Nephron (organoid): Measurements from ENCODE around the gene SRPRA.
A peak's percentile ranks its signal among the peaks of the same experiment; 100 is the strongest.

Experiments used
- H3K27ac Mint-ChIP-seq, 3 experiments: 2 replicates each; pipeline ENCODE4 v1.8.0; 2020; ENCODE audit warnings: mixed read lengths in 3 of 3, mild to moderate bottlenecking in 2 of 3, moderate library complexity in 1 of 3
- H3K27me3 Mint-ChIP-seq: 2 replicates; pipeline ENCODE4 v1.8.0; 2021; ENCODE audit warnings: low read depth, mild to moderate bottlenecking, moderate library complexity, mixed read lengths
- H3K36me3 Mint-ChIP-seq: 2 replicates; pipeline ENCODE4 v1.8.0; 2020; ENCODE audit warnings: low read depth, mixed read lengths
- H3K4me1 Mint-ChIP-seq: 2 replicates; pipeline ENCODE4 v1.8.0; 2020; ENCODE audit warnings: mixed read lengths
- H3K4me3 Mint-ChIP-seq, 3 experiments: 2 replicates each; pipeline ENCODE4 v1.8.0; 2020; ENCODE audit warnings: mild to moderate bottlenecking in 3 of 3, mixed read lengths in 3 of 3, moderate library complexity in 2 of 3
- H3K9me3 Mint-ChIP-seq: 2 replicates; pipeline ENCODE4 v1.8.0; 2020; ENCODE audit warnings: mixed read lengths
- CTCF ChIP-seq, 3 experiments: fragments of 200-600 bp; sonication (generic); IDR thresholded peaks; one replicate each; pipeline ENCODE4 v1.5.0; 2021; ENCODE audit warnings: antibody characterized with exemption in 3 of 3; ENCODE audit not compliant: unreplicated experiment in 3 of 3

Gene SRPRA

DNA sequence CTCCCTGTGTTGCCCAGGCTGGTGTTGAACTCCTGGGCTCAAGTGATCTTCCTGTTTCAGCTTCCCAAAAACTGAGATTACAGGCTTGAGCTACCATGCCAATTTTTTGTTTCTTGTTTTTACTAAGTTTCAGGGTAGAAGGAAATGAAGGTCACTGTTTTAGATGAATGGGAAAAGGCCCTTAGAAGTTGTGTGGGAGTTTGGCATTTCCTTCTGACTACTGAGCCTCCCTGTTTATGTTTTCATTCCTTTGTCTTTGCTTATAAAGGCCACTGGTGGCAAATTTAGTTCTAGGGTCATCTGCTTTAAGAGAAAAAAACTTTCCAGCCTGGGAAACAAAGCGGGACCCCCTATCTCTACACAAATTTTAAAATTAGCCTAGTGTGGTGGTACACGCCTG is 22.1 kb downstream of the SRPRA start:
- Mint-ChIP-seq H3K36me3 (peaks cover 49% of the 10 kb centered on the region), H3K4me1 (no peaks in the 10 kb centered on the region), H3K27ac (no peak overlapping the region), H3K4me3 (no peak overlapping the region), H3K9me3 (no peaks in the 10 kb centered on the region), H3K27me3 (no peaks in the 10 kb centered on the region)
- TF ChIP-seq CTCF (IDR thresholded peaks at IDR 0.05; ENCODE audit: unreplicated experiment in 3 of 3): no peak

DNA sequence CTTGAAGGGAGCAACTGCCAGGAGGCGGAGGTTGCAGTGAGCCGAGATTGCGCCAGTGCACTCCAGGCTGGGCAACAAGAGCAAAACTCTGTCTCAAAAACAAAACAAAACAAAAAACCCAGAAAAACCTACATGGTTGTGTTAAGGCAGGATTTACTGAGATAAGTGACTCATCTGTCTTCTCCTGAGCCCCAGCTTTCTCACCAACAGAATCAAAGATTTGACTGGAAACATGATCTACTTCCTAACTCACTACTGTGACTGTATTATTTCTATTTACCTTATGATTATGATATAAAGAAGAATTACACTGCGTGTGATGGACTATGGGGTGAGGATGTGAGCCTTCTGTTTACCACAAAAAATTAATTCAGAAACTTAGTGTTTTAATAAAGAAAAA is 35.3 kb downstream of the SRPRA start:
- no peak overlapping the region for H3K4me3 Mint-ChIP-seq
- H3K9me3 Mint-ChIP-seq: peaks cover 2% of the 10 kb centered on the region
- peaks cover 26% of the 10 kb centered on the region for H3K36me3 Mint-ChIP-seq
- H3K27ac Mint-ChIP-seq: no peak overlapping the region
- peaks cover 20% of the 10 kb centered on the region for H3K4me1 Mint-ChIP-seq
- H3K27me3 Mint-ChIP-seq: no peaks in the 10 kb centered on the region
- TF ChIP-seq CTCF (IDR thresholded peaks at IDR 0.05; ENCODE audit: unreplicated experiment in 3 of 3): no peak

DNA sequence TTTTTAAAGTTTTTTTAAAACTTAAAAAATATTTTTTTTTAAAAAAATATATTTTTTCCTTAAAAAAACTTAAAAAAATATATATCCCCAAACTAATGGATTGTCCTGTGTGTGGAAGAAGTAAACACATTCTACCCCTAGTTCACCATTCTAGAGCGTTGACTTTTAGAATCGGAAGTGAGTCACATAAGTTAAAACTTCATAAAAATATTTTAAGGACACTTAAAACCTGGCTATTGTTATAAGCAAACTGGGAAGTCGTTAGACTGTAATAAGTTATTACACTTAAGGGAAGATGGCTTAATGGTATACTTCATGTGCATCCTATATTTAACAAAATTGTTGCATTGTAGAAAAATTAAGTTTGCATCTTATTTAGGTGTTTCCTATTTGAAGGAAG is 36.0 kb downstream of the SRPRA start:
- no peak overlapping the region for H3K27ac Mint-ChIP-seq
- peaks cover 2% of the 10 kb centered on the region for H3K9me3 Mint-ChIP-seq
- peaks cover 20% of the 10 kb centered on the region for H3K4me1 Mint-ChIP-seq
- no peak for TF ChIP-seq CTCF (IDR thresholded peaks at IDR 0.05; ENCODE audit: unreplicated experiment in 3 of 3)
- no peak overlapping the region for H3K4me3 Mint-ChIP-seq
- peaks cover 20% of the 10 kb centered on the region for H3K36me3 Mint-ChIP-seq
- H3K27me3 Mint-ChIP-seq: no peaks in the 10 kb centered on the region

DNA sequence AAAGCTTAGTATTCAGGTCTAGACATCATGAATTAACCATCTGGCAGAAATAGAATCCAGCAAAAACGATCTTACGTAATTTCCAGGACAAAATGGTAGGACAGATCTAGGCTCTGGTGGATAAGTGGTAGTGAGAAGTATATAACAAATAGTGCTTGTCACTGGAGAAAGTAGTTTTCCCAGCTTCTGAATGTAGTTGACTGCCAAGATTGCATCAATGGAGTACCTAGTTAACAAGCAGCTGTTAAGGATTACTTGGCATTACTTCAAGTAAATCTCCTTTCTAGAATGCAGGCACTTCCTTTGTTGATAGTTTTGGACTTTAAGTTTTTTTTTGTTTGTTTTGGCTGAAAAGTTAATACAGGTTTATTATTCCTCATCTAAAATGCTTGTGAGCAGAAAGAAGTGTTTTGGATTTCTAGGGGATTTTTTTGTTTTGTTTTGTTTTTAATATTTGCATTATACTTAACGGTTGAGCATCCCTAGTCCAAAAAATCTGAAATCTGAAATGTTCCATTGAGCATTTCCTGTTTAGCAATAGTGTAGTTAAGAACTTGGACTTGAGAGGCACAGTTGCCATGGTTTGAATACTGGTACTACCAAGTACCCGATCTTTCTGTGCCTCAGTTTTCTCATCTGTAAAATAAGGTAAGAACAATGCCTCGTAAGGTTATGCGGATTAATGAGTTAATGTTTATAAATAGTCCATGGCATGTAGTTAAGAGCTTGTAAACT is 36.8 kb downstream of the SRPRA start:
- no peak for TF ChIP-seq CTCF (IDR thresholded peaks at IDR 0.05; ENCODE audit: unreplicated experiment in 3 of 3)
- peak overlapping the region in 2 of 3 experiments; percentile 4 to 31 for H3K27ac Mint-ChIP-seq
- peaks cover 19% of the 10 kb centered on the region for H3K36me3 Mint-ChIP-seq
- no peak overlapping the region for H3K4me3 Mint-ChIP-seq
- H3K4me1 Mint-ChIP-seq: peaks cover 20% of the 10 kb centered on the region
- H3K27me3 Mint-ChIP-seq: no peaks in the 10 kb centered on the region
- H3K9me3 Mint-ChIP-seq: peaks cover 2% of the 10 kb centered on the region

DNA sequence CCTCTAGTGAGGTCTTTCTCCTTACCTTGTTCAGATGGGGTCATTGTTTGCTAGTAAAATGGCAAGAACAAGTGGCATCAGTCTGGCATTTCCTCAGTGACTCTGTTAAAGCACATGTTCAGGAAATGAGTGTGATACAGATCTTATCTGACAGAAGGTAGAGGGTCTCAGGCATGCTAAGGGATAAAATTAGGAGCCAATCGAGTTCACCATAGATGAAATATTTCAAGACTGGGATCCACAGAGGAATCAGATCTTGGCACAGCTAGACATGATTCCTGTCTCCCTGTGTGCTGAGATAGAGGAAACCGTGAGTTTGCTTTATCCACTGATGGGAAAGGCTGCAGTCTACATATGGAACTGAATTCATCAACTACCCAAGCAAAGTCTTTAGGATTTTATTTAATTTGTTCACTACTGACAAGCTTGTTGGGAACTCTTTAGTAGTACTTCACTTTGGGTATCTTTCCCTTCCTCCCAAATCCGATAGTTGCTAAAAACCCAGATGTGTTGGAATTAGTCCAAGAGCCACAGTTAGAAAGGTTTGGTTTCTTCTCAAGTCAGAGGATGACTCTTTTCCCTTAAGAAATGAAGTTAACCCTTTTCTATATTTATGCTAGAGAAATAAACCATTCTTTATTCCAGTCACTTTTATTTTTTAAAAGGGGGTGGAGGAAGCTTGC is 38.7 kb downstream of the SRPRA start:
- TF ChIP-seq CTCF (IDR thresholded peaks at IDR 0.05; ENCODE audit: unreplicated experiment in 3 of 3): no peak
- Mint-ChIP-seq H3K4me3 (no peak overlapping the region), H3K4me1 (peaks cover 20% of the 10 kb centered on the region), H3K27me3 (no peaks in the 10 kb centered on the region), H3K36me3 (peaks cover 6% of the 10 kb centered on the region), H3K9me3 (peaks cover 2% of the 10 kb centered on the region), H3K27ac (no peak overlapping the region)
